ENCODE measurements around the gene MAPK11.
A peak's percentile ranks its signal among the peaks of the same experiment; 100 is the strongest.

MAPK11 gene

GRCh38 chr22:50310031-50310722 lies 40.0 kb upstream of the MAPK11 start:
- Histone ChIP-seq H3K36me3 (ENCODE audit: control insufficient read depth, insufficient read depth, low read length) (no peaks in the 10 kb centered on the region), H2BK5ac (ENCODE audit: low read length) (no peak overlapping the region), H3K56ac (ENCODE audit: low read length) (no peak overlapping the region), H3K4me2 (ENCODE audit: low read length) (no peak overlapping the region), H2BK15ac (replicated peaks; ENCODE audit: low read depth) (no peak overlapping the region), H3K18ac (ENCODE audit: low read length) (no peak overlapping the region), H4K8ac (ENCODE audit: low read depth, low read length) (no peak overlapping the region), H3K23ac (ENCODE audit: low read length) (no peak overlapping the region), H3K79me2 (ENCODE audit: control insufficient read depth, insufficient read depth, low read length) (no peaks in the 10 kb centered on the region), H3K79me1 (ENCODE audit: low read length) (peaks cover 3% of the 10 kb centered on the region), H3K4ac (ENCODE audit: low read depth, low read length) (no peak overlapping the region), H3K27ac (ENCODE audit: low read depth, low read length) (no peak overlapping the region), H3K4me3 (ENCODE audit: low read length) (no peak overlapping the region), H4K5ac (ENCODE audit: low read length) (no peak overlapping the region), H2AK5ac (ENCODE audit: low read length) (no peak overlapping the region), H2BK120ac (ENCODE audit: low read depth, low read length) (no peak overlapping the region), H3K4me1 (ENCODE audit: control insufficient read depth, low read depth, low read length) (no peaks in the 10 kb centered on the region), H3K9ac (ENCODE audit: low read length) (no peak overlapping the region), H3K27me3 (ENCODE audit: insufficient read depth, low read length, poor library complexity) (no peaks in the 10 kb centered on the region)
- WGBS (ENCODE audit: extremely low coverage, insufficient coverage, low lambda C conversion rate), result no CpG with 5 or more reads among the region's 21 CpGs
- DNase-seq, result no peak

- Histone ChIP-seq H3K79me2 (ENCODE audit: control insufficient read depth, insufficient read depth, low read length) (no peaks in the 10 kb centered on the region), H3K27me3 (ENCODE audit: insufficient read depth, low read length, poor library complexity) (no peaks in the 10 kb centered on the region), H2BK5ac (ENCODE audit: low read length) (no peak overlapping the region), H3K23ac (ENCODE audit: low read length) (no peak overlapping the region), H3K4me1 (ENCODE audit: control insufficient read depth, low read depth, low read length) (no peaks in the 10 kb centered on the region), H4K5ac (ENCODE audit: low read length) (no peak overlapping the region), H3K9ac (ENCODE audit: low read length) (no peak overlapping the region), H3K4ac (ENCODE audit: low read depth, low read length) (no peak overlapping the region), H3K56ac (ENCODE audit: low read length) (no peak overlapping the region), H2BK120ac (ENCODE audit: low read depth, low read length) (no peak overlapping the region), H3K4me2 (ENCODE audit: low read length) (no peak overlapping the region), H3K18ac (ENCODE audit: low read length) (no peak overlapping the region), H3K36me3 (ENCODE audit: control insufficient read depth, insufficient read depth, low read length) (no peaks in the 10 kb centered on the region), H3K27ac (ENCODE audit: low read depth, low read length) (no peak overlapping the region), H2BK15ac (replicated peaks; ENCODE audit: low read depth) (no peak overlapping the region), H2AK5ac (ENCODE audit: low read length) (no peak overlapping the region), H3K4me3 (ENCODE audit: low read length) (no peak overlapping the region), H4K8ac (ENCODE audit: low read depth, low read length) (no peak overlapping the region), H3K79me1 (ENCODE audit: low read length) (peaks cover 3% of the 10 kb centered on the region)
- DNase-seq, result no peak
- no CpG with 5 or more reads among the region's 7 CpGs for WGBS (ENCODE audit: extremely low coverage, insufficient coverage, low lambda C conversion rate)
Observed at GRCh38 chr22:50309601-50309991, 39.4 kb upstream of the MAPK11 start.

- Histone ChIP-seq H2BK15ac (replicated peaks; ENCODE audit: low read depth) (no peak overlapping the region), H3K9ac (ENCODE audit: low read length) (no peak overlapping the region), H2AK5ac (ENCODE audit: low read length) (no peak overlapping the region), H4K8ac (ENCODE audit: low read depth, low read length) (no peak overlapping the region), H3K18ac (ENCODE audit: low read length) (no peak overlapping the region), H2BK5ac (ENCODE audit: low read length) (no peak overlapping the region), H3K79me1 (ENCODE audit: low read length) (peaks cover 3% of the 10 kb centered on the region), H3K79me2 (ENCODE audit: control insufficient read depth, insufficient read depth, low read length) (no peaks in the 10 kb centered on the region), H3K23ac (ENCODE audit: low read length) (no peak overlapping the region), H3K36me3 (ENCODE audit: control insufficient read depth, insufficient read depth, low read length) (no peaks in the 10 kb centered on the region), H3K4me3 (ENCODE audit: low read length) (no peak overlapping the region), H3K4me1 (ENCODE audit: control insufficient read depth, low read depth, low read length) (no peaks in the 10 kb centered on the region), H3K27me3 (ENCODE audit: insufficient read depth, low read length, poor library complexity) (no peaks in the 10 kb centered on the region), H3K4ac (ENCODE audit: low read depth, low read length) (no peak overlapping the region), H3K27ac (ENCODE audit: low read depth, low read length) (no peak overlapping the region), H3K4me2 (ENCODE audit: low read length) (no peak overlapping the region), H3K56ac (ENCODE audit: low read length) (peak overlapping the region; percentile 57), H2BK120ac (ENCODE audit: low read depth, low read length) (no peak overlapping the region), H4K5ac (ENCODE audit: low read length) (no peak overlapping the region)
- WGBS (ENCODE audit: extremely low coverage, insufficient coverage, low lambda C conversion rate), result no CpG with 5 or more reads among the region's 9 CpGs
- DNase-seq, result no peak
Observed at GRCh38 chr22:50308986-50309600, 38.9 kb upstream of the MAPK11 start.

DNA sequence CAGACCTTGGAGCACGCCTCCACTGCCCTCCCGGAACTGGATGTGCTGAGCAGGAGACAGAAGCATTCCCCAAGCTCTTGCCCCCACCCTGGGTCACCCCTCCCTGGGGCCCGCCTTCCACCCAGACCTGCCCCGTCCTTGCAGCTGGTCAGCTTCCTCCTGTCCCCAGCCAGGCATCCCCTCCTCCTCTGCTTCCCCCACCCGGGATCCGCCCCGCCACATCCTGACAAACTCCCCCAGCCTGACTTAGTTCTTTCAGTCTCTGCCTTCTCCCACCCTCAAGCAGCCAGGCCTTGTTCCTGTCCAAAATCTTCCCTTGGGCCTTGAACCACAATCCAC lies 38.4 kb upstream of the MAPK11 start:
- no peak overlapping the region for H3K18ac ChIP-seq (ENCODE audit: low read length)
- no peak overlapping the region for H4K8ac ChIP-seq (ENCODE audit: low read depth, low read length)
- no peak overlapping the region for H3K4ac ChIP-seq (ENCODE audit: low read depth, low read length)
- no peaks in the 10 kb centered on the region for H3K79me2 ChIP-seq (ENCODE audit: control insufficient read depth, insufficient read depth, low read length)
- no peak overlapping the region for H3K4me3 ChIP-seq (ENCODE audit: low read length)
- H3K27me3 ChIP-seq (ENCODE audit: insufficient read depth, low read length, poor library complexity), result no peaks in the 10 kb centered on the region
- WGBS (ENCODE audit: extremely low coverage, insufficient coverage, low lambda C conversion rate), result no CpG with 5 or more reads among the region's 7 CpGs
- no peak overlapping the region for H3K4me2 ChIP-seq (ENCODE audit: low read length)
- H2BK15ac ChIP-seq (replicated peaks; ENCODE audit: low read depth), result no peak overlapping the region
- no peak overlapping the region for H3K23ac ChIP-seq (ENCODE audit: low read length)
- no peak overlapping the region for H4K5ac ChIP-seq (ENCODE audit: low read length)
- no peak overlapping the region for H2AK5ac ChIP-seq (ENCODE audit: low read length)
- peaks cover 3% of the 10 kb centered on the region for H3K79me1 ChIP-seq (ENCODE audit: low read length)
- no peak overlapping the region for H3K27ac ChIP-seq (ENCODE audit: low read depth, low read length)
- H3K36me3 ChIP-seq (ENCODE audit: control insufficient read depth, insufficient read depth, low read length), result no peaks in the 10 kb centered on the region
- DNase-seq, result peak; percentile 27
- no peak overlapping the region for H2BK120ac ChIP-seq (ENCODE audit: low read depth, low read length)
- H3K4me1 ChIP-seq (ENCODE audit: control insufficient read depth, low read depth, low read length), result no peaks in the 10 kb centered on the region
- H3K56ac ChIP-seq (ENCODE audit: low read length), result peak overlapping the region; percentile 38
- H3K9ac ChIP-seq (ENCODE audit: low read length), result no peak overlapping the region
- no peak overlapping the region for H2BK5ac ChIP-seq (ENCODE audit: low read length)

GRCh38 chr22:50307890-50308596 lies 37.9 kb upstream of the MAPK11 start:
- no peaks in the 10 kb centered on the region for H3K79me2 ChIP-seq (ENCODE audit: control insufficient read depth, insufficient read depth, low read length)
- no peaks in the 10 kb centered on the region for H3K36me3 ChIP-seq (ENCODE audit: control insufficient read depth, insufficient read depth, low read length)
- no peak overlapping the region for H3K23ac ChIP-seq (ENCODE audit: low read length)
- no peak overlapping the region for H3K27ac ChIP-seq (ENCODE audit: low read depth, low read length)
- H3K4me2 ChIP-seq (ENCODE audit: low read length), result no peak overlapping the region
- H3K79me1 ChIP-seq (ENCODE audit: low read length), result peaks cover 3% of the 10 kb centered on the region
- no peak overlapping the region for H2AK5ac ChIP-seq (ENCODE audit: low read length)
- H3K56ac ChIP-seq (ENCODE audit: low read length), result peak overlapping the region; percentile 56
- no peak overlapping the region for H2BK120ac ChIP-seq (ENCODE audit: low read depth, low read length)
- no peak overlapping the region for H3K18ac ChIP-seq (ENCODE audit: low read length)
- H3K9ac ChIP-seq (ENCODE audit: low read length), result no peak overlapping the region
- H2BK15ac ChIP-seq (replicated peaks; ENCODE audit: low read depth), result no peak overlapping the region
- H2BK5ac ChIP-seq (ENCODE audit: low read length), result no peak overlapping the region
- no peak for DNase-seq
- H4K5ac ChIP-seq (ENCODE audit: low read length), result no peak overlapping the region
- no peak overlapping the region for H3K4me3 ChIP-seq (ENCODE audit: low read length)
- H4K8ac ChIP-seq (ENCODE audit: low read depth, low read length), result no peak overlapping the region
- H3K4ac ChIP-seq (ENCODE audit: low read depth, low read length), result no peak overlapping the region
- WGBS (ENCODE audit: extremely low coverage, insufficient coverage, low lambda C conversion rate), result no CpG with 5 or more reads among the region's 19 CpGs
- H3K4me1 ChIP-seq (ENCODE audit: control insufficient read depth, low read depth, low read length), result no peaks in the 10 kb centered on the region
- H3K27me3 ChIP-seq (ENCODE audit: insufficient read depth, low read length, poor library complexity), result no peaks in the 10 kb centered on the region
